NCI-H187 (cell line): ENCODE data around the gene QDPR.
"Not testable (repeated sequence)": the region's sequence is repeated elsewhere in the genome, so short reads cannot be mapped to it uniquely, and the experiment has no call there.

Source experiments
- DNase-seq, 2 experiments: peaks; one replicate each; lab custom pipeline; 2025; lab: John Stamatoyannopoulos, UW

The QDPR gene

GRCh38 chr4:17491196-17491595 is 20.7 kb downstream of the QDPR start:
- no peak for DNase-seq

GRCh38 chr4:17490575-17491059 is 21.3 kb downstream of the QDPR start:
- no peak for DNase-seq

- no peak for DNase-seq
Measured at GRCh38 chr4:17489721-17490120, 22.2 kb downstream of the QDPR start.

GRCh38 chr4:17489123-17489522 is 22.8 kb downstream of the QDPR start:
- DNase-seq = no peak

GRCh38 chr4:17482716-17483115 is 29.2 kb downstream of the QDPR start:
- no peak for DNase-seq

- no peak for DNase-seq
Measured at GRCh38 chr4:17480955-17481354, 30.9 kb downstream of the QDPR start.

- DNase-seq = no peak
Measured at GRCh38 chr4:17480210-17480927, 31.5 kb downstream of the QDPR start.

GRCh38 chr4:17477774-17478472 is 34.0 kb downstream of the QDPR start:
- DNase-seq = no peak

- no peak for DNase-seq
Measured at GRCh38 chr4:17476853-17477252, 35.0 kb downstream of the QDPR start.

- DNase-seq = no peak
Measured at GRCh38 chr4:17475481-17475880, 36.4 kb downstream of the QDPR start.

GRCh38 chr4:17469931-17470674 is 41.8 kb downstream of the QDPR start:
- DNase-seq = no peak

- DNase-seq = no peak
Measured at GRCh38 chr4:17468619-17469221, 43.2 kb downstream of the QDPR start.

GRCh38 chr4:17463606-17464005 is 48.3 kb downstream of the QDPR start:
- no peak for DNase-seq

- DNase-seq = no peak
Measured at GRCh38 chr4:17450269-17450804, 61.6 kb downstream of the QDPR start.

GRCh38 chr4:17448689-17449088 is 63.2 kb downstream of the QDPR start:
- no peak for DNase-seq

- no peak for DNase-seq
Measured at GRCh38 chr4:17447675-17448298, 64.1 kb downstream of the QDPR start.

- DNase-seq = no peak
Measured at GRCh38 chr4:17447056-17447455, 64.8 kb downstream of the QDPR start.

- DNase-seq = not testable (repeated sequence)
Measured at GRCh38 chr4:17442477-17442876, 69.4 kb downstream of the QDPR start.

- DNase-seq = no peak
Measured at GRCh38 chr4:17437396-17437795, 74.5 kb downstream of the QDPR start.

GRCh38 chr4:17436750-17437090 is 75.2 kb downstream of the QDPR start:
- DNase-seq = no peak
